ENCODE measurements around the gene AGK. TPM values are rescaled to one million over a fixed set of nuclear protein-coding genes. Genes with fewer than 3 reads are reported as not detected.
A peak's percentile ranks its signal among the peaks of the same experiment; 100 is the strongest.

AGK gene
- total RNA-seq, 1 experiment from 2014 or later = 32.2 TPM

- no peak overlapping the region for H3K27ac Mint-ChIP-seq
- no peaks in the 10 kb centered on the region for H3K9me3 Mint-ChIP-seq
- H3K27me3 Mint-ChIP-seq (ENCODE audit: low read depth) = no peaks in the 10 kb centered on the region
- CTCF ChIA-PET = interaction anchor here (0.6 to 2.0 kb wide), 4 partner anchors 17 to 299 kb away, joined by 3 to 8 read pairs (median 6); no protein-coding TSS in a partner anchor
- TF ChIP-seq FOXJ3 (CRISPR knock-in tag; IDR thresholded peaks at IDR 0.05; ENCODE audit: borderline replicate concordance) (no peak), TP53 (CRISPR knock-in tag; IDR thresholded peaks at IDR 0.05) (no peak), ZNF121 (CRISPR knock-in tag; IDR thresholded peaks at IDR 0.05) (no peak), NFYB (CRISPR knock-in tag; conservative IDR thresholded peaks at IDR 0.05; ENCODE audit: low read depth) (no peak), HMGA2 (CRISPR knock-in tag; IDR thresholded peaks at IDR 0.05) (no peak), NFE2L1 (CRISPR knock-in tag; IDR thresholded peaks at IDR 0.05) (no peak), OVOL2 (CRISPR knock-in tag; IDR thresholded peaks at IDR 0.05; ENCODE audit: borderline replicate concordance) (no peak)
- TF ChIP-seq, protein P1, sequence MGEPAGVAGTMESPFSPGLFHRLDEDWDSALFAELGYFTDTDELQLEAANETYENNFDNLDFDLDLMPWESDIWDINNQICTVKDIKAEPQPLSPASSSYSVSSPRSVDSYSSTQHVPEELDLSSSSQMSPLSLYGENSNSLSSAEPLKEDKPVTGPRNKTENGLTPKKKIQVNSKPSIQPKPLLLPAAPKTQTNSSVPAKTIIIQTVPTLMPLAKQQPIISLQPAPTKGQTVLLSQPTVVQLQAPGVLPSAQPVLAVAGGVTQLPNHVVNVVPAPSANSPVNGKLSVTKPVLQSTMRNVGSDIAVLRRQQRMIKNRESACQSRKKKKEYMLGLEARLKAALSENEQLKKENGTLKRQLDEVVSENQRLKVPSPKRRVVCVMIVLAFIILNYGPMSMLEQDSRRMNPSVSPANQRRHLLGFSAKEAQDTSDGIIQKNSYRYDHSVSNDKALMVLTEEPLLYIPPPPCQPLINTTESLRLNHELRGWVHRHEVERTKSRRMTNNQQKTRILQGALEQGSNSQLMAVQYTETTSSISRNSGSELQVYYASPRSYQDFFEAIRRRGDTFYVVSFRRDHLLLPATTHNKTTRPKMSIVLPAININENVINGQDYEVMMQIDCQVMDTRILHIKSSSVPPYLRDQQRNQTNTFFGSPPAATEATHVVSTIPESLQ (CRISPR knock-in tag; IDR thresholded peaks at IDR 0.05) = no peak
- no peak for DNase-seq (ENCODE audit: low spot score)
- H3K4me1 Mint-ChIP-seq = peaks cover 31% of the 10 kb centered on the region
- peaks cover 8% of the 10 kb centered on the region; the same call in 1 of the 2 replicates for H3K36me3 Mint-ChIP-seq
- H3K4me3 Mint-ChIP-seq = no peak overlapping the region
- POLR2A ChIA-PET = interaction anchor here (1.2 kb wide), 1 partner anchor 437 kb away, joined by 6 read pairs; no protein-coding TSS in a partner anchor
- no peak for ATAC-seq
Observed at GRCh38 chr7:141651417-141651816, 100.2 kb downstream of the AGK start.

DNA sequence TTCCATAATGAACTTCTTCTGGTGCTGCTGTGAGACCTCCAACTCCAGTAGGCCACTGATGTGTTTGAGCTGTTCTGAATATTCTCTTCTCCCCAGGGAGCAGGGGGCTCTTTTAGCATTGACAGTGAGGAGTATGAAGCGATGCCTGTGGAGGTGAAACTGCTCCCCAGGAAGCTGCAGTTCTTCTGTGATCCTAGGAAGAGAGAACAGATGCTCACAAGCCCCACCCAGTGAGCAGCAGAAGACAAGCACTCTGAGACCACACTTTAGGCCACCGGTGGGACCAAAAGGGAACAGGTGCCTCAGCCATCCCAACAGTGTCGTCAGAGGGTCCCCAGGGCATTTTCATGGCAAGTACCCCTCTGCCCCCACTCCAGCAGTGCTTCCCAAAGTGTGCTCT is 101.5 kb downstream of the AGK start:
- H3K27ac Mint-ChIP-seq = peak overlapping the region; percentile 44
- no peaks in the 10 kb centered on the region for H3K27me3 Mint-ChIP-seq (ENCODE audit: low read depth)
- POLR2A ChIA-PET = interaction anchor here (1.2 kb wide), 1 partner anchor 439 kb away, joined by 6 read pairs; no protein-coding TSS in a partner anchor
- TF ChIP-seq ZNF423 (CRISPR knock-in tag; IDR thresholded peaks at IDR 0.05) = peak; percentile 85
- no peak for TF ChIP-seq ZNF263 (CRISPR knock-in tag; IDR thresholded peaks at IDR 0.05; ENCODE audit: low read depth)
- peaks cover 31% of the 10 kb centered on the region for H3K4me1 Mint-ChIP-seq
- peaks cover 8% of the 10 kb centered on the region; the same call in 1 of the 2 replicates for H3K36me3 Mint-ChIP-seq
- no peaks in the 10 kb centered on the region for H3K9me3 Mint-ChIP-seq
- ATAC-seq = peak; percentile 47
- DNase-seq (ENCODE audit: low spot score) = no peak
- no peak overlapping the region for H3K4me3 Mint-ChIP-seq
- CTCF ChIA-PET = interaction anchor here (1.0 to 2.0 kb wide), 6 partner anchors 16 to 142 kb away, joined by 3 to 8 read pairs (median 5); partner anchors contain the start of gene SSBP1

DNA sequence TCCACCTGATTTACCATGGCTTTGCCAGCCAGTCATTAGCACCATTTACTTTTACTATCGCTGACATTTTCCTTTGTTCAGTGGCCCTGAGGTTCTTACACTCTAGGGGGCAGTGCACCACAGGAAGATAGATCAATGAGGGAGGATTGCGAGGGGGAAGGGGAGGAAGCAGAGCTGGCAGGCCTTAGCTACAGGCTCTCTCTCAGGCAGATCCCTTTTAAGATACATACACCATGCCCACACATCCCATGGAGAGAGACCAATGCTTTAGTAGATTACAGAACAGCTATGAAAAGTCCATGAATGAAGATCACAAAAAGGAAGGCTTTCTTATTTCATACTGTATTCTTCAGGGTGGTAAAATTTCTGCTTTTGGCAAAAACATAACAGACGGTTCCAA is 103.3 kb downstream of the AGK start:
- H3K27me3 Mint-ChIP-seq (ENCODE audit: low read depth) = no peaks in the 10 kb centered on the region
- no peak for TF ChIP-seq IRF2 (CRISPR knock-in tag; IDR thresholded peaks at IDR 0.05; ENCODE audit: borderline replicate concordance, low read depth)
- TF ChIP-seq, protein P2, sequence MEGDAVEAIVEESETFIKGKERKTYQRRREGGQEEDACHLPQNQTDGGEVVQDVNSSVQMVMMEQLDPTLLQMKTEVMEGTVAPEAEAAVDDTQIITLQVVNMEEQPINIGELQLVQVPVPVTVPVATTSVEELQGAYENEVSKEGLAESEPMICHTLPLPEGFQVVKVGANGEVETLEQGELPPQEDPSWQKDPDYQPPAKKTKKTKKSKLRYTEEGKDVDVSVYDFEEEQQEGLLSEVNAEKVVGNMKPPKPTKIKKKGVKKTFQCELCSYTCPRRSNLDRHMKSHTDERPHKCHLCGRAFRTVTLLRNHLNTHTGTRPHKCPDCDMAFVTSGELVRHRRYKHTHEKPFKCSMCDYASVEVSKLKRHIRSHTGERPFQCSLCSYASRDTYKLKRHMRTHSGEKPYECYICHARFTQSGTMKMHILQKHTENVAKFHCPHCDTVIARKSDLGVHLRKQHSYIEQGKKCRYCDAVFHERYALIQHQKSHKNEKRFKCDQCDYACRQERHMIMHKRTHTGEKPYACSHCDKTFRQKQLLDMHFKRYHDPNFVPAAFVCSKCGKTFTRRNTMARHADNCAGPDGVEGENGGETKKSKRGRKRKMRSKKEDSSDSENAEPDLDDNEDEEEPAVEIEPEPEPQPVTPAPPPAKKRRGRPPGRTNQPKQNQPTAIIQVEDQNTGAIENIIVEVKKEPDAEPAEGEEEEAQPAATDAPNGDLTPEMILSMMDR (IDR thresholded peaks at IDR 0.05) = peak; percentile 29; the same call in 1 of the 2 replicates
- TF ChIP-seq ZNF263 (CRISPR knock-in tag; IDR thresholded peaks at IDR 0.05; ENCODE audit: low read depth) = peak; percentile 77; the same call in 1 of the 2 replicates
- no peaks in the 10 kb centered on the region for H3K9me3 Mint-ChIP-seq
- ChIA-PET CTCF (interaction anchor here (0.6 to 2.0 kb wide), 40 partner anchors 13 to 1013 kb away, joined by 3 to 26 read pairs (median 4); partner anchors contain the start of genes DENND11, DENND2A, MRPS33 and SSBP1), POLR2A (interaction anchor here (0.6 kb wide), 1 partner anchor 15 kb away, joined by 6 read pairs; no protein-coding TSS in a partner anchor)
- H3K4me1 Mint-ChIP-seq = peaks cover 28% of the 10 kb centered on the region
- ATAC-seq (peak; percentile 82), DNase-seq (ENCODE audit: low spot score) (peak; percentile 57)
- peaks cover 4% of the 10 kb centered on the region; the same call in 1 of the 2 replicates for H3K36me3 Mint-ChIP-seq
- peak overlapping the region; percentile 48; the same call in 1 of the 2 replicates for H3K27ac Mint-ChIP-seq
- H3K4me3 Mint-ChIP-seq = no peak overlapping the region

DNA sequence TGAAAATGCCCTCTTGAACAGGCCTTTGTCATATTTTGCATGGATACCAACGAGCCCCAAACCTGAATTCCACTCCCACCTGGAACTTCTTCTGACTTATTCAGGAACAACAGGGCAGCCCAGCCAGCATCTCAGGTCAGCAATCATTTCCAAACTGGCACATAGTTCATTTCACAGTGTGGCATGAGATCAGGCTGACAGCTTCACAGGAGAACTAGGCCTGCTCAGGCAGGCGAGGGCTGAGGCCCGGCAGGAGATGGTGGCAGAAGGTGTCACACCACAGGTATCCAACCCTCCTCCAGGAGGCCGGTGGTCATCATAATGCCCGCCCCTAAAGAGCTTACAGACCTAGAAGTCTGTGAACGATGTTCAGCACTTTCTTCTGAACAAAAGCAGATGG is 108.3 kb downstream of the AGK start:
- Mint-ChIP-seq H3K27ac (no peak overlapping the region), H3K4me1 (peaks cover 4% of the 10 kb centered on the region), H3K36me3 (peaks cover 25% of the 10 kb centered on the region), H3K9me3 (no peaks in the 10 kb centered on the region), H3K27me3 (ENCODE audit: low read depth) (no peaks in the 10 kb centered on the region), H3K4me3 (no peak overlapping the region)
- ChIA-PET CTCF (interaction anchor here (2.4 kb wide), 1 partner anchor 15 kb away, joined by 11 read pairs; no protein-coding TSS in a partner anchor), POLR2A (no interaction called here)
- ATAC-seq (no peak), DNase-seq (ENCODE audit: low spot score) (no peak)
- TF ChIP-seq MAX (CRISPR knock-in tag; IDR thresholded peaks at IDR 0.05) (no peak), E2F5 (CRISPR knock-in tag; IDR thresholded peaks at IDR 0.05) (no peak), PREB (CRISPR knock-in tag; IDR thresholded peaks at IDR 0.05; ENCODE audit: borderline replicate concordance) (no peak), NR3C1 (CRISPR knock-in tag; conservative IDR thresholded peaks at IDR 0.05; ENCODE audit: low read depth) (no peak), NR1H2 (CRISPR knock-in tag; IDR thresholded peaks at IDR 0.05) (no peak), ZNF232 (CRISPR knock-in tag; IDR thresholded peaks at IDR 0.05) (no peak), ZNF396 (CRISPR knock-in tag; IDR thresholded peaks at IDR 0.05; ENCODE audit: borderline replicate concordance) (no peak)
